Neuronal stem cell (in vitro differentiated cells): Measurements from ENCODE around the gene ZMIZ1.

Source experiments
- DNase-seq: peaks from one replicate; pipeline ENCODE4 v3.0.0-alpha.2; 2013; ENCODE audit warnings: low spot score
- H2AFZ ChIP-seq: one replicate; pipeline ENCODE4 v1.6.1; 2013; ENCODE audit warnings: mild to moderate bottlenecking, low read length, inconsistent platforms
- H2AK5ac ChIP-seq: 2 replicates; pipeline ENCODE4 v1.6.1; 2013; ENCODE audit warnings: low read depth, mild to moderate bottlenecking, inconsistent platforms, low read length, moderate library complexity, mixed read lengths
- H2BK120ac ChIP-seq: 2 replicates; pipeline ENCODE4 v1.6.1; 2013; ENCODE audit warnings: low read depth, mild to moderate bottlenecking, inconsistent platforms, low read length, moderate library complexity, mixed read lengths
- H2BK12ac ChIP-seq: one replicate; pipeline ENCODE4 v1.6.1; 2013; ENCODE audit warnings: low read length, inconsistent platforms
- H2BK15ac ChIP-seq: 2 replicates; pipeline ENCODE4 v1.6.1; 2013; ENCODE audit warnings: mild to moderate bottlenecking, low read length, inconsistent platforms, mixed read lengths
- H2BK5ac ChIP-seq: one replicate; pipeline ENCODE4 v1.6.1; 2013; ENCODE audit warnings: inconsistent platforms, mild to moderate bottlenecking, low read length, moderate library complexity
- H3K14ac ChIP-seq: one replicate; pipeline ENCODE4 v1.6.1; 2013; ENCODE audit warnings: low read length, inconsistent platforms
- H3K18ac ChIP-seq: 2 replicates; pipeline ENCODE4 v1.6.1; 2013; ENCODE audit warnings: low read length, inconsistent platforms
- H3K23ac ChIP-seq: 2 replicates; pipeline ENCODE4 v1.6.1; 2013; ENCODE audit warnings: low read depth, mild to moderate bottlenecking, mixed read lengths, low read length, inconsistent platforms; ENCODE audit not compliant: poor library complexity
- H3K27ac ChIP-seq: replicated peaks from 3 replicates; pipeline ENCODE4 v1.5.1; 2013; ENCODE audit warnings: low read length, inconsistent platforms
- H3K27me3 ChIP-seq, 3 experiments: 2 replicates each; pipeline ENCODE4 v1.6.1; 2013; ENCODE audit warnings: low read length in 3 of 3, mild to moderate bottlenecking in 2 of 3, inconsistent platforms in 1 of 3, low read depth in 1 of 3, mixed read lengths in 1 of 3, moderate library complexity in 1 of 3; ENCODE audit not compliant: control insufficient read depth in 3 of 3, insufficient read depth in 3 of 3
- H3K36me3 ChIP-seq, 2 donors: replicated peaks in 1 of 2; 2 replicates each; pipeline ENCODE4 v1.6.1; 2013; ENCODE audit warnings: low read length in 2 of 2; ENCODE audit not compliant: control insufficient read depth in 2 of 2, insufficient read depth in 2 of 2
- H3K4ac ChIP-seq: 2 replicates; pipeline ENCODE4 v1.6.1; 2013; ENCODE audit warnings: inconsistent platforms, mild to moderate bottlenecking, low read length, moderate library complexity
- H3K4me1 ChIP-seq, 2 donors: 1 replicate in 1 of 2; 2 replicates in 1 of 2; pipeline ENCODE4 v1.6.1; 2013; ENCODE audit warnings: low read length in 2 of 2, low read depth in 1 of 2; ENCODE audit not compliant: control insufficient read depth in 2 of 2, insufficient read depth in 1 of 2
- H3K4me2 ChIP-seq: one replicate; pipeline ENCODE4 v1.6.1; 2013; ENCODE audit warnings: mild to moderate bottlenecking, low read length, inconsistent platforms; ENCODE audit not compliant: insufficient read depth, poor library complexity, severe bottlenecking
- H3K4me3 ChIP-seq, 2 donors: 2 replicates each; pipeline ENCODE4 v1.5.1; 2013; ENCODE audit warnings: low read length in 2 of 2, mild to moderate bottlenecking in 2 of 2, inconsistent platforms in 1 of 2, moderate library complexity in 1 of 2
- H3K79me1 ChIP-seq: one replicate; pipeline ENCODE4 v1.6.1; 2013; ENCODE audit warnings: low read depth, mild to moderate bottlenecking, inconsistent platforms, low read length, moderate library complexity
- H3K9ac ChIP-seq: one replicate; pipeline ENCODE4 v1.6.1; 2013; ENCODE audit warnings: mild to moderate bottlenecking, low read depth, low read length, inconsistent platforms; ENCODE audit not compliant: poor library complexity
- H3K9me3 ChIP-seq, 2 donors: replicated peaks in 1 of 2; 2 replicates each; pipeline versions ENCODE3 to v1.6.1; 2013; ENCODE audit warnings: low read length in 2 of 2, mild to moderate bottlenecking in 2 of 2, inconsistent platforms in 1 of 2, low read depth in 1 of 2, mixed read lengths in 1 of 2, moderate library complexity in 1 of 2; ENCODE audit not compliant: control insufficient read depth in 2 of 2, insufficient read depth in 1 of 2
- H4K8ac ChIP-seq: one replicate; pipeline ENCODE4 v1.6.1; 2013; ENCODE audit warnings: low read depth, mild to moderate bottlenecking, inconsistent platforms, low read length, moderate library complexity
- H4K91ac ChIP-seq: one replicate; pipeline ENCODE4 v1.6.1; 2013; ENCODE audit warnings: low read length, low read depth, mild to moderate bottlenecking, inconsistent platforms; ENCODE audit not compliant: poor library complexity
- WGBS, 2 donors: extraction: QIAGEN DNeasy Blood & Tissue Kit; methylation state at CpG; one replicate each; pipeline ENCODE4 v1.1.7; 2013; ENCODE audit warnings: missing lambda C conversion rate in 2 of 2, mixed read lengths in 1 of 2; ENCODE audit not compliant: insufficient read length in 2 of 2, insufficient replicate concordance in 1 of 2; ENCODE audit errors: extremely low coverage in 2 of 2; 5-methylcytosine and 5-hydroxymethylcytosine counted together

The ZMIZ1 gene

GRCh38 chr10:79056736-79057391 is 11.9 kb upstream of the ZMIZ1 start:
- Histone ChIP-seq H3K4me2 (no peak overlapping the region), H3K14ac (no peak overlapping the region), H2BK5ac (peak overlapping the region; percentile 6), H3K4ac (no peak overlapping the region), H3K27ac (no peak overlapping the region), H3K36me3 (no peaks in the 10 kb centered on the region), H2BK12ac (no peak overlapping the region), H3K27me3 (peaks cover 0 to 4% (median 0%) of the 10 kb centered on the region in 3 experiments), H2AK5ac (no peak overlapping the region), H2BK120ac (no peak overlapping the region), H4K91ac (no peak overlapping the region), H2AFZ (no peak overlapping the region), H2BK15ac (peak overlapping the region; percentile 5), H3K4me3 (no peak overlapping the region), H3K4me1 (peaks cover 16 to 20% of the 10 kb centered on the region in 2 donors), H3K79me1 (no peaks in the 10 kb centered on the region), H3K23ac (peak overlapping the region; percentile 5), H3K9ac (no peak overlapping the region), H3K18ac (peak overlapping the region; percentile 49), H3K9me3 (no peaks in the 10 kb centered on the region), H4K8ac (no peak overlapping the region)
- no CpG with 5 or more reads among the region's 14 CpGs for WGBS, 2 donors
- DNase-seq = no peak

DNA sequence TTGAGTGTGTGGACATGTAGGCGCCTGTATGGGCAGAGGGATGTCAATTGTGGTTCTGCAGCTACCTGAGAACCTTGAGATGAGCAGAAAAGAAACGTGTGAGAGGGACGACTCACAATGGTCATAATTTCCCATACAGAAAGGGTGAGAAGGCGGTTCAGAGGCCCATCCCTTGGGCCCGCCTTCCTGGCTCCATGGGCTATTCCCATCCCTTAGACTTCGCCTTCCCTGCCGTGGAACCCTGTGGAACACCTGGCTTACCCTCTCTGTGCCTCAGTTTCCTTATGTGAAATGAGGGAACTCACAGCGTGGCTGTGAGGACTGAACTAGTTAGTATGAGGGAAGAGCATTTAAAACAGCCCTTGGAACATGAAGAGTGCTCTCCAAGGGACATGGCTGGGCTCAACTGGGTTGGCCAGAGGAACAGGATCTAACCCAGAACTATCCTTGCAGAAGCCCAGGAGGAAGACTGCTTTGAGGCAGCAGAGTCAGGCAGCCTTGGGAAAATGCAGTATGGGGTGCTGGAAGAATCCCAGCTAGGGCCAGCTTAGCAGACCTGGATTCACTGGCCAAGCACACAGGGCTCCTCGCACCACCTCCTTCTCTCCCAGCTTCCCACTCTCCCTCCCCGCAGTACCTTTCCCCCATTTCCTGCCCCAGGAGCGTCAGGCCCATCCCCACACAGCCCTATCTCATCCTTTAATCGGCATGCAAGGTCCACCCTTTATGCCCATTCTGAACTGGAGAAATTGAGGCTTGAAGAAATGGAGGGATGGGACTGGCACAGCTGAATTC is 11.1 kb upstream of the ZMIZ1 start:
- no peak overlapping the region for H3K4me3 ChIP-seq
- peak overlapping the region; percentile 49 for H3K18ac ChIP-seq
- no peak overlapping the region for H3K27ac ChIP-seq
- H3K9me3 ChIP-seq = no peaks in the 10 kb centered on the region
- WGBS, 2 donors = no CpG with 5 or more reads among the region's 12 CpGs
- H2AK5ac ChIP-seq = no peak overlapping the region
- H3K9ac ChIP-seq = no peak overlapping the region
- H4K91ac ChIP-seq = no peak overlapping the region
- no peak overlapping the region for H2BK15ac ChIP-seq
- H2BK12ac ChIP-seq = no peak overlapping the region
- no peaks in the 10 kb centered on the region for H3K36me3 ChIP-seq
- peak overlapping the region; percentile 6 for H2BK5ac ChIP-seq
- H2BK120ac ChIP-seq = no peak overlapping the region
- H3K4me1 ChIP-seq = peaks cover 10 to 15% of the 10 kb centered on the region in 2 donors
- H2AFZ ChIP-seq = no peak overlapping the region
- peaks cover 0 to 4% (median 0%) of the 10 kb centered on the region in 3 experiments for H3K27me3 ChIP-seq
- H3K4ac ChIP-seq = no peak overlapping the region
- no peak overlapping the region for H3K23ac ChIP-seq
- no peak overlapping the region for H3K14ac ChIP-seq
- no peak for DNase-seq
- no peak overlapping the region for H4K8ac ChIP-seq
- H3K79me1 ChIP-seq = no peaks in the 10 kb centered on the region
- no peak overlapping the region for H3K4me2 ChIP-seq

- Histone ChIP-seq H3K4me1 (peaks cover 9 to 13% of the 10 kb centered on the region in 2 donors), H2AK5ac (no peak overlapping the region), H2BK12ac (no peak overlapping the region), H3K4ac (no peak overlapping the region), H3K79me1 (no peaks in the 10 kb centered on the region), H2AFZ (no peak overlapping the region), H3K9ac (no peak overlapping the region), H3K23ac (no peak overlapping the region), H2BK5ac (no peak overlapping the region), H2BK120ac (no peak overlapping the region), H3K4me2 (no peak overlapping the region), H3K9me3 (no peaks in the 10 kb centered on the region), H3K14ac (no peak overlapping the region), H3K27ac (no peak overlapping the region), H3K4me3 (no peak overlapping the region), H3K36me3 (no peaks in the 10 kb centered on the region), H2BK15ac (peak overlapping the region; percentile 28), H3K27me3 (no peaks in the 10 kb centered on the region), H4K91ac (no peak overlapping the region), H3K18ac (no peak overlapping the region), H4K8ac (no peak overlapping the region)
- no peak for DNase-seq
- WGBS, 2 donors = no CpG with 5 or more reads among the region's 10 CpGs
Observed at GRCh38 chr10:79058899-79059841, 9.6 kb upstream of the ZMIZ1 start.
